HPDE6-E6E7 (cell line): Measurements from ENCODE around the gene SLC30A4.

Experiments
- DNase-seq: peaks from one replicate; pipeline ENCODE4 v3.0.0; 2011; ENCODE audit warnings: missing footprints; ENCODE audit errors: extremely low spot score

SLC30A4 gene

DNA sequence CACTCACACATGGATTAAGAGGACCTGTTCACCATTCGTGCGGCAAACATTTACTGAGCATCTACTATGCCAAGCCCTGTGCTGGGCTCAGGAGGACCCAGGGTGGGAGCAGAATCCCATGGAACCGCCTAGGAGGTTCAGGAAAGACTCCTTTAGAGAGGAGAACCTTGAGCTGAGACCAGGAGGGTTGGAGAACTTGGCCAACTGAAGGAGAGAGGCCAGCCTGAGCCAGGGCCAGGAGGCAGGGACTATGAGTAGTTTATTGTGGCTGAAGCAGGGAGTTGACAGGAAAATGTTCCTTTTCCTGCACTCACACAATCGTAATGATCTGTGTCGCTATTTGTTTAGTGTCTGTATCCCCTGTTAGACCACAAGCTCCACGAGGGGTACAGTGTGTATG, 71.3 kb downstream of the SLC30A4 start:
- DNase-seq, result no peak

DNA sequence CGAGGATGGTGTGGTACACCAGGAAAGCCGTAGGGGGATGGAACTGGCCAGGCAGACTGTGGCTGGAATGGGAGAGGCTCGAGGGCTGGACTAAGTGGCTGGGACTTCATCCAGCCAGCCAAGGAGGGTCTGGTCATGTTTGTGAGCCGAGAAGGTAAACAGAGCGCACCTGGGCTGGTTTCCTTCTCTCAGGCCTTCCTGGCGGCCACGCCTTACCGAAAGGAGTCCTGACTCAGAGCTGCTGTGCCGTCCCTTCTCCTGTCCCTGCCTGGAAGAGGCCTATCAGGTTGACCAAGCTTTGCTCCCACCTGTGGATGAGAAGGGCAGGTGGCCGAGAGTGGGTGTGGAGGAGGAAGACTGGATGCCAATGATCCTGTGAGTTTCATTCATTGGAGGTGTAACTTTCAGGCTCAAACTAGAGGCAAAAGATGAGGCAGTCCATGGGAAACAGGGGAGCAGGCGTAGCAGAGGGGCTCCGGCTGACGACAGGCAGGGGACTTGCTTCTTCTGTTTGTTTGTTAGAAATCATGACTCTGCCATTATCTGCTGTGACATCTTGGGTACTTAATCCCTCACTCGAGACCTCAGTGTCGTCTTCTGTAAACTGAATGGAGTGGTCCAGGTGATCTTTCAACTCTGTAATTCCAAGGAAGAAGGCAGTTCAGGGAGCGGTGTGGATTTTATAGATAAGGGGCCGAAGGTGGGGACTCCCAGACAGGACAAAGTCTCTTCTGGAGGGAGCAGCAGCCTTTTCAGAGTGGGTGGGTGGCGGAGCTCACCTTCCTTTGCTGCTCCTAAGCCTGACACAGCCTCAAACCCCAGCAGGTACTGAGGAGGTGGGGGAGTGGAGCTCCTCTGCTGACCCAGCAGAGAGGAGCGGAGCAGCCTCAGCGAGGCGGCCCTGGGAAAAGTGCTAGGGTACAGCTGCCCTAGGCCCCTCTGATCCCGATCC, 72.4 kb downstream of the SLC30A4 start:
- peak; percentile 54 for DNase-seq

DNA sequence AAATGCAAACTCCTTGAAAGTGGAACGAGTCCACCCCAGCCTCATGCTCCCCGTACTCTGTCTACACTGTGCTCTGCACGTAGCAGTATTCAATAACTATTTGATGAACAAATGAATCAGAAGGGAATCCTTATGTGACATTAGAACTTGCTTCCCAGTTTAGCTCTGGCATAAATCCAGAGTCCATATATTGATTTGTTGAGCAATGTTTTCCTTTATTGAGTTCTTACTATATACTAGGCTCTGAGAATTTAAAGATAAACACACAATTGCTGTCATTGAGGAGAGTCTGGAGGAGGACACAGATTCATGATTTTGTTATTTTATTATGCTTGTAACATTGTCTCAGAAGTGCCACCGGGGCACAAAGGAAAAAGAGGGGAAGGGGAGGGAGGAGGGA, 73.2 kb downstream of the SLC30A4 start:
- DNase-seq, result no peak

DNA sequence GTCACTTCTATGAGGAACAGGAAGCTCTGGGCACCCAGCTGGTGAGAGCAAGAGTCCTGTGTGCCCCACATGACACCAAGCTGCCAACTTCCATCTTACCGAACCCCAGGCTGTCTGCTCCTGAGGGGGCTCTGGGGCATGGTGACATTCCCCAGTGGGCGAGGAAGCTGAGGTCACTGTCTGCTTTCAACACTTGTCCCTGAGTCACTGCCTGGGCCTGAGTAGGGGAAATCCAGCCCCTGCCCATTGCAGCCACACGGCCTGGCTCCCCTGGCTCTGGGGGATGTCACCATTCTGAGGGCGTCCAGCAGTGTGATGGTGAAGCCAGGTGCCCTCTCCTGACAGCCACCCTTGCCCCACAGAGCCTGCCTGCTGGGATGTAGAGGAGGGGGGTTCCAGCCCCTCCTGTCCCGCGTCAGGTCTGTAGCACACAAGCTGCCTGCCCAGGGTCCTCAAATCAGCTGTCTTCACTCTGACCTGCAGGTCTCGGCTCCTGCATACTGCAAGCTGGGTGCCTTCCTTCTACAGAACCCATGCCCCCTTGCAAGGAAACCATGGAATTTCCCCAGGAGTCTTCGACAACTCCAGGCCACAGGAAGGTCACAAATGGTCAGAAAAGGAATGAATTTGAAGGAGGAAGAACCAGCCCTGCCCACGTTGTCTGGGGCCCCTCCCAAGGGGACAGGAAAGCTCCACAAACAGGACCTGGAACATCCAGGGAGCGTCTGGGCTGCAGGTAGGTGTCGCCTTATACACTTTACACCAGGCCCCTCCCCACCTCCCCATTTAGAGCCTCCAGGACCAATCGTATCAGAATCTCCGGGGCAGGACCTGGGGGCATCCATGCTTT, 74.3 kb downstream of the SLC30A4 start:
- DNase-seq, result no peak

DNA sequence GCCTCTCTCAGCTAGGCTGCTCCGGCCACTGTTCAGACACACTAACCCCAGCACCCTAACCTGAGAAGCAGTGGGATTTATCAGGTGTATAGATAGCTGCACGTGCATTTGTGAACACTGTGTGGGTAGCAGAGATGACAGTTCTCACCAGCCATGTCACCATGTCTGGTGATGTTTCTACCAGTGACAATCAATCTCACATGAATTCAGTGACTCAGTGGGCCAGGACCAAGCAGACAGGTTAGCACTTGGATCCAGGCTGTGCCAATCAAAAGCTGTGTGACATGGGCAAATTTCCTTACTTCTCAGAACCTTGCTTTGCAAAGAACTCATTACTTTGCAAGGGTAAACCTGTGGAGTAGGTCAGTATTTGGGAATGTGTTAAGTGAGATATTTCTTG, 78.9 kb downstream of the SLC30A4 start:
- DNase-seq, result no peak

DNA sequence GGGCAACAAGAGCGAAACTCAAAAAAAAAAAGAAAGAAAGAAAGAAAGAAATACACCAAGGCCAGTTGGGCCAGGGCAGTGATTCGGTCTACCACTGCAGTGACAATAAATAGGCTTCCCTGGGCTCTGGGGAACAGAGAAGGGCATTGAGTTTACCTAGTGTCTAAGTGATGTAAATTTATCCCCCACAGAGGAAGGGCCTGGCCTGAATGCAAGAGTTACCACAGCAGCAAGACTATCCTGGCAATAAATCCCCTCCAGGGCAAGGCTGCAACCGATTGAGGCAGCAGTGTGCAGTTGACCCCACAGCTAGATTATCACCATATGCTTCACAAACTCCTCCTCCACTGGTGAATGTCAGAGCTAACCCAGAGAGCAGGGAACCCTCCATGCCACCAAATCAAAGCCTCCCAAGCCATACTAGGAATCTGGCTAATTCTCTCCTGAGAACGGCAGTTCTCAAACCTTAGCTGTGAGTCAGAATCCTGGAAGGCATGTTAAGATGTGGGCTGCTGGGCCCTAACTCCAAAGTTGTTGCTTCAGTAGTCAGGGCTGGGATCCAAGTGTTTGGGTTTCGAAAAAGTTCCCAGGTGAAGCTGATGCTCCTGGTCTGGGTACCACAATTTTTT, 79.9 kb downstream of the SLC30A4 start:
- no peak for DNase-seq

DNA sequence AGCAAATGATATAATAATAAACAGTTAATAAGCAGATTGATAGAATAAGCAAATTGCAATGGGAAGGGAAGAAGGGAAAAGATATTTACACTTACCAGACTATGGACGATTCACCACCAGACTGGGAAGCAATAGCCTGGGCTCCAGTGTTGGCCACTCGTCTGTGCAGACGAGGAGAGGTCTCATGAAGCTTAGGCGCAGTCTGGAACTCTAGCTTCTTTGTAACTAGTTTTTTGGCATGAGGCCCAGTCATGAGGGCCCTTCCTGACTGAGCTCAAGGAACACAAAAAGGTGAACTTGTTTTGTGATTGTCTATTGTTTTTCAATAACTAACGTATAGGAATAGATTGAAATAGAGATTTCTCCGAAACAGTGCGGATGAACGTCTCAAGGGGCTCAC, 80.9 kb downstream of the SLC30A4 start:
- DNase-seq, result no peak

DNA sequence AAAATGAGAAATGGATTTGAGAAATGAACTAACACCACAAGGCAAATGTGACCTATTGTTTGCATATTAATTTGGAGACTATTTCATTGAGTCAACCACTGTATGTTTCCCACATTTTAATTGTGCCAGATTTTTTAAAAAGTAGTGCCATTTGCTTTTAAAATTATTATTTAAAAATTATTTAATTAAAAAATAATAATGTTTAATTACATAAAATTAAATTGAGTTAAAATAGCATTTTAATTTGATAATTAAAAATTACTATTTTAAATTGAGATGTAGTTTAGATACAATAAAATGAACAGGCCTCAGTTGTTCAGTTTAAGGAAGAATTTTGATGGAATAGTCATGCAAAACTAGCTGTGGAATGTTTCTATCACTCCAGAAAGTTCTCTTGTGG, 81.5 kb downstream of the SLC30A4 start:
- DNase-seq, result no peak

DNA sequence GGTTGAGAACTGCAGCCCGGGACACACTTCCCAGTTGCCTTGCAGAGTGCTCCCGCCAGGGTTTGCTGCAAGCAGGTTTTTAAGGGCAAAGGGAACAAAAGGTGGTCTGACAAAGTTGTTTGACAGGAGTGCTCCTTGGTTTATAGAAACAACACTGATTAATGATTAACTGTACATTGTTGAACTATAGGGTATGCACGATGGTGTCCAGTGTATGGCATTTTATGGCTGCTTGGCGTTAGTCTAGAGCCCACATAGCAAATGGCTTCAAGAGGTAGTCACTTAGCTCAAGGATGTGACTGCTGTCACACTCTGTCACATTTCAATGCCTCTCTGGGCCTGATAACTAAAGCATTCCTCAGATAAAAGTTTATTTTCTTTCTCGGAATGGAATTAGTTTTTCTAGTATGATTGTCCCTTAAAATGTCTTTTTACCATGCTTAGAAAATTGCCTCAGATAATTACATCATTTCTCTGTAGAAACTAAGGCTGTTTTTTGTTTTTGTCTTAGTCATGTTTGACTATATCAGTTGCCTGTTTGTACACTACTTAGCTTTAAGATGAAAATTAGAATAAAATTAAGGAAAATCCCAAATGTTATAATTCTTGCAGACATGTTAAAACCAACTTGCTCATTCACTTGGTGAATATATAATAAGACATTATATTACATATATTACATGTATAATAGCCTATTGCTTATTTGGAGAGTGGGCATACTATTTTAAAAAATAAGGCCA, 82.9 kb downstream of the SLC30A4 start:
- no peak for DNase-seq

DNA sequence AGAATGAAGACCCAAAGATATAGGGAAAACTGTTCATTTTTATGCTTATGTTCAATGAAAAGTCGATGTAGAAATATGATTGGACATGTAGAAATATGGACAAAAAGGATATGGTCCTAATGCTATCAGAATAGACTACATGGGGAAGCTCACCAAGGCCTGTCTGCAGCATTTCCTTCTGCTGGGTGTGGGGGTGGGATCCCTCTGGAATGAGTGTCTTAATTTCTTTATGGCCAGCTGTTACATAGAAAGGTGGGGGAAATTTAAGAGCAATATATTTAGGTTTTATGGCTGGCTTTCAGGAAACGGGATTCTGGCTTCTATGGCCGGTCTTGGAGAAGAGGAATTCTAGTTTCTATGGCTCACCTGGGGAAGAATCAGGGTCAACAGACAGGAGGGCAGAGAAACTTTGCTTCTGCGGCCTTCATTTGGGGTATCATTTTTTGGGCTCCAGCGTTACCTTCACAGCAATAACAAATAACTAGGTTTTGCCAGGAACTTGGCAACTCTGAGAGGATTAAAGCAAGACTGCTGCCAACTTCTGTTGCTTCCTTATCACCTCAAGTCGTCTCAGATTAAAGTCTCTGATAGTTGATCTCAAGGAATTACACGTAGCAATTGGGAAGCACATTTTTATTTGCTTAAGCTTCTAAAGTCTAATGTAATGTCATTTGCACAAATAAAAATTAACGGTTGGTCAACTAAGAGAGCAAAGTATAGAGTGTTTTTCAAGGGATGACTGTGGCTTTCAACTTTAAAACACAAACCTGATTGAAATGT, 87.2 kb downstream of the SLC30A4 start:
- no peak for DNase-seq

DNA sequence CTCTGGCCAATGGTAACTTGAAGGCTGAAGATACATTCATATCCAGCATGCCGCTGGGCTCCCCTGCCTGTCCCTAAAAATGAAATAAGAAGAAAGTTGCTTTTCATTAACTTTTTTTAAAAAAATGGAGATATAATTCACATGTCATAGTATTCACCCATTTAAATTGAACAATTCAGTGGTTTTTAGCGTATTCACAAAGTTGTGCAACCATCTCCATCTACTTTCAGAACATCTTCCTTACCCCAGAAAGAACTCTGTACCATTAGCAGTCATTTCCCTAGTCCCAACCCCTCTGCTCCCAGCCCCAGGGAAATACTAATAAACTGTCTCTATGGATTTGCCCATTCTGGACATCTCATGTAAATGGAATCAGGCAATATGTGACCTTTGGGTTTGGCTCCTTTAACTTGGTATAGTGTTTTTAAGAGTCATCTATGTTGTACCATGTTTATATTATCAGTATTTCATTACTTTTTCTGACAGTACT, 88.4 kb downstream of the SLC30A4 start:
- no peak for DNase-seq

DNA sequence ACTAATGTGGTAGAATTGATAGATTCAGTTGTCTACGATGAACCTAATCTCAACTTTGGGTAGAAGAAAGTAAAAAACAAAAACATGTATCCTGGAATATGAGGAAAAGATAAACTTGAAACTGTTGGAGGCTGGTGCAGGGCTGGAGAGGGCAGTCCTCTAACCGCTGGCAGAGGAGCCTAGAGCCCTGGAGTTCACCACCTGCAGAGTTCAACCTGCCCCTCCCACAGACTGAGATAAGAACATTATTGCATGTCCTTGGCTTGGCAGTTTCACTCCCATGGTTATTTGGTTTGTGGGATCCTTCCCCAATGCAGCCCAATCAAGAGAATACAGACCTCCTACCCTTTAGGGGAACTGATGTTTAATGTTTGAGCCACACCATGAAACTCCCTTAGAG, 91.0 kb downstream of the SLC30A4 start:
- no peak for DNase-seq

DNA sequence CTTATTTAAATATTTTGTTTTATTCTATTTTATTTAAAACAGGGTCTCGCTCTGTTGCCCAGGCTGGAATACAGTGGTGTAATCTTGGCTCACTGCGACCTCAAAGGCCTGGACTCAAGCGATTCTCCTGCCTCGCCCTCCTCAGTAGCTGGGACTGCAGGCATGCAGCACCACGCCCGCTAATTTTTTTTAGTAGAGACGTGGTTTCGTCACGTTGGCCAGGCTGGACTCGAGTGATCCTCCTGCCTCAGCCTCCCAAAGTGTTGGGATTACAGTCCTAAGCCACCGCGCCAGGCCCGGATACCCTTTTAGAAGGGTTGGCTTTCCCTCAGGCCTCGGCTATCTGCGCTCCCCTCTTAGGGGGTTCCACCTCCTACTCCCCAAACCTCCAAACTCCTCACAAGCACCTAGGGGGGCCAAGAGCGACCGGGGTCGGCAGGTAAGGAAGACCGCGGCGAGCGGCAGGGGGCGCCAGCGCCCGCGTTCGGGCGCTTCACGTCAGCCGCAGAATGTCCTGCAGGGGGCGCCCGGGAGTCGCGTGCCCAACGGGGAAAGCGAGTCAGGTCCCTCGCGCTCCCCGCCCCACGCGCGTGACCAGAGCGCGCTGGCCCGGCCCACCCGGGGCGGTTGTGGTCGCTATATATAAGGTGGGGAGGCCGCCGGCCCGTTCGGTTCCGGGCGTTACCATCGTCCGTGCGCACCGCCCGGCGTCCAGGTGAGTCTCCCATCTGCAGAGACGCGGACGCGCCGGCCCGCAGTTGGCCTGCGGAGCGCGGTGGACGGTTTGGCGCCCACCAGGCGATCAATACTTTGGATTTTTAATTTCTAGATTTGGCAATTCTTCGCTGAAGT, 92.4 kb downstream of the SLC30A4 start:
- peak; percentile 55 for DNase-seq
